ENCODE measurements around the gene KY. TPM values are rescaled to one million over a fixed set of nuclear protein-coding genes. Genes with fewer than 3 reads are reported as not detected.
A peak's percentile ranks its signal among the peaks of the same experiment; 100 is the strongest.

Gene KY
- total and polyA plus RNA-seq, 5 donors = 0.81 to 3.6 (median 1.9) TPM

DNA sequence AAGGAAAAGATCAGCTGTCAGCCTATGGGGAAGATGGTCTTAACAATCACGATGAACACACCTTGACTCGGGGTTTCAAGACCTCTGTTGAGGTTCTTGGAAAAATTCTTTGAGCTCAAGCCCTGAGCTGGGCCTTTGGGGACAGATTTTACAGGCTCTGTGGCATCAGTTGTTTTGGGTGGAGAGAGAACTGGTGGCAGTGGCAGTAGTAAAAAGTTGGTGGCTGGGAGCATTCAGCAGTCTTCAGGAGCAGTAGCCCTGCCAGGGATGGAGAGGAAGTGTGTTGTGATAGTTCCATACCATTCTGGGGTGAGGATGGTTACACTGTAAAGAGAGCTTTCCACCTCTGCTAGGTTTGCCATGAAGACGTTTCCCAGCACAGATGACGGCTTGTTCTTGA, 4.9 kb upstream of the KY start:
- H3K27me3 ChIP-seq (ENCODE audit: control insufficient read depth, insufficient read depth) = no peaks in the 10 kb centered on the region
- no peak overlapping the region for H3K4me3 ChIP-seq (ENCODE audit: low read length)
- DNase-seq (no peak), ATAC-seq (no peak)
- intact Hi-C loops (cut with DNase I) = no loop called here
- H3K9me3 ChIP-seq (ENCODE audit: control insufficient read depth, low read length) = no peaks in the 10 kb centered on the region
- WGBS = 85% methylated on average over 4 of the region's 4 CpGs
- H3K4me1 ChIP-seq (ENCODE audit: control insufficient read depth, insufficient read depth, low read length) = no peaks in the 10 kb centered on the region
- no peak overlapping the region for H3K27ac ChIP-seq (ENCODE audit: low read length)

- Histone ChIP-seq H3K4me3 (ENCODE audit: low read length) (no peak overlapping the region), H3K4me1 (ENCODE audit: control insufficient read depth, insufficient read depth, low read length) (no peaks in the 10 kb centered on the region), H3K27ac (ENCODE audit: low read length) (no peak overlapping the region), H3K9me3 (ENCODE audit: control insufficient read depth, low read length) (no peaks in the 10 kb centered on the region), H3K27me3 (ENCODE audit: control insufficient read depth, insufficient read depth) (no peaks in the 10 kb centered on the region)
- intact Hi-C loops (cut with DNase I) = no loop called here
- DNase-seq (no peak), ATAC-seq (no peak)
- 60% methylated on average over 1 of the region's 1 CpG for WGBS
Measured at GRCh38 chr3:134654031-134654430, 3.2 kb upstream of the KY start.

DNA sequence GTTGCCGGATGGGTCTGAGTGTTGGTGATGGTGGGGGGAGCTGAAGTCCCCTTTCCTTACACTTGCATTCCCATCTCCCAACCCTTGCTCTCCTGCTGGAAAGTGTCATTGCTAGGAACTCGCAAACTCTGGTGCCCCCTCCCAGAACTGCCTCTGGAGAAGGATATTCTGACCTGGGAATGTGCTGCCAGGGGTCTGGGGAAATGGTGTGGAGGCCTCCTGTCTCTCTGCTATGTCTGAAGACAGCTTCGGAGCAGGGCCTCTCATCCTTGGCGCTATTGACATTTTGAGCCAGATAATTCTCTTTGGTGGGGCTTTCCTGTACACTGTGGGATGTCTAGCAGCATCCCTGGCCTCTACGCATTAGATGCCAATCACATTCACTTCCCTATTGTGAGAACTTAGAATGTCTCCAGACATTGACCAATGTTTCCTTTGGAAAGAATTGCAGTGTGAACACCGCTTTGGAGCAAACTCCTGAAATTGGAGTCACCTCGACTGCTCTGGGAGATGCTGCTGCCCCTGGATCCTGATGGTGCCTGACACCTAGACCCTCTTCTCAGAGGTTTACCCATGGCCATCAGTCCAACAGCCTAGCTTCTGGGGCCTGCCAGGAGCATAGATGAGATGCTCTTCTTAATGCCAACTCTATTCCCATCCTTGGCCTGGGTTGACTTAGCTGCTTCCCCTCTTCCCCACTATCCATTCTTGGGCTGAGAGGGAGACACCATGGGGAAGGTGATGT, 2.2 kb upstream of the KY start:
- intact Hi-C loops (cut with DNase I) = no loop called here
- Histone ChIP-seq H3K27ac (ENCODE audit: low read length) (no peak overlapping the region), H3K4me1 (ENCODE audit: control insufficient read depth, insufficient read depth, low read length) (no peaks in the 10 kb centered on the region), H3K9me3 (ENCODE audit: control insufficient read depth, low read length) (no peaks in the 10 kb centered on the region), H3K4me3 (ENCODE audit: low read length) (no peak overlapping the region), H3K27me3 (ENCODE audit: control insufficient read depth, insufficient read depth) (no peaks in the 10 kb centered on the region)
- DNase-seq (no peak), ATAC-seq (no peak)
- 85% methylated on average over 7 of the region's 7 CpGs for WGBS

DNA sequence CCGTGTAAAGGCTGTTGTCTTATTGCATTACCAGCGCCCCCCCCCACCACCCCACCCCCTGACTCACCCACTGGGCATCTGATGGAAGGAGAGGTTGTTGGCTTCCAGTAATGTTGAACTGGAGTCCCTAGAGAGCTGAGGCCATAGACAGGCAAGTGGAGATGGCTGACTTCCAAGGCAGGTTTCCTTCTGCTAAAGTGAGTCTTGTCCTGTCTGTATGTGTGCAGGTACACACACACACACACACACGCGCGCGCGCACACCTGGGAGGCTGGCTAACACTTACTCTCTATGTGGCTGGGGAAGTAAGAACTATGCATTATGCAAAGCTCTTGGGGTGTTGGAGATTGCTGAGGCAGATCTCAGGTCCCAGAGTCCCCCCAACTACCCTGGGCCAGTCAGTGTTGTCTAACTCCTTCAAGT, 1.6 kb upstream of the KY start:
- ATAC-seq = no peak
- no peaks in the 10 kb centered on the region for H3K27me3 ChIP-seq (ENCODE audit: control insufficient read depth, insufficient read depth)
- DNase-seq = no peak
- intact Hi-C loops (cut with DNase I) = no loop called here
- no peak overlapping the region for H3K4me3 ChIP-seq (ENCODE audit: low read length)
- WGBS = 86% methylated on average over 7 of the region's 7 CpGs
- no peak overlapping the region for H3K27ac ChIP-seq (ENCODE audit: low read length)
- no peaks in the 10 kb centered on the region for H3K9me3 ChIP-seq (ENCODE audit: control insufficient read depth, low read length)
- no peaks in the 10 kb centered on the region for H3K4me1 ChIP-seq (ENCODE audit: control insufficient read depth, insufficient read depth, low read length)

GRCh38 chr3:134651347-134652041, 672 bp upstream of the KY start:
- Histone ChIP-seq H3K27me3 (ENCODE audit: control insufficient read depth, insufficient read depth) (no peaks in the 10 kb centered on the region), H3K9me3 (ENCODE audit: control insufficient read depth, low read length) (no peaks in the 10 kb centered on the region), H3K4me3 (ENCODE audit: low read length) (peak overlapping the region; percentile 0), H3K27ac (ENCODE audit: low read length) (peak overlapping the region; percentile 13), H3K4me1 (ENCODE audit: control insufficient read depth, insufficient read depth, low read length) (no peaks in the 10 kb centered on the region)
- WGBS = 11% methylated on average over 17 of the region's 17 CpGs
- ATAC-seq (peak; percentile 80 to 86), DNase-seq (peak in 2 of 3 donors; percentile 73 to 75)
- intact Hi-C loops (cut with DNase I) = no loop called here

DNA sequence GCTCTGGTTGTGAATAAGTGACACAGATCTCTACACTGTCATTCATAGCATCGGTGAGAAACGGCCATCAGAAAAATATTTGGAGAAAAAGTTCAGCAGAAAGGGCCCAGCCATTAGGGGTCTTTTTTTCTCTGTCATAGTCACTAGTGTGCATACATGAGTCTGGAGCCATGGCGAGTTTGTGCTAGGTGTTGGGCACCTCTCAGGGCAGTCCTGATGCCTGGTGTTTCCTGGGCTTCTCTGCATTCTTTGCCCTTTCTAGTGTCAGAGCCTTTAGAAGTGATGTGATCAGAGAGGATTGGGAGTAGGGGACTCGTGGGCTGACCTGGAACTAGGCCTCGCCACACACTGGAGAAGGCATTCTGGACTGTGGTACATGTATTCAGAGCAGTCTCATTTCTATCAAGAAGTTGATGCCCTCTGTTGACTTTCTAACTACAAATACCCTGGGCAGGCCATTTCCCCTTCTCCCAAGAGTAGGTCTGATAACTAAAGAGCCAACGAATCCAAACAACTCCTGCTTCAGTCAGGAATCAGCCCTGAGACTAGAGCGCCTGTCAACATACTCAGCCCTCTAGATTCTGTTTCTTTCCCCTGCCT, 1.6 kb downstream of the KY start:
- DNase-seq (no peak), ATAC-seq (no peak)
- intact Hi-C loops (cut with DNase I) = no loop called here
- H3K4me3 ChIP-seq (ENCODE audit: low read length) = no peak overlapping the region
- H3K27ac ChIP-seq (ENCODE audit: low read length) = no peak overlapping the region
- H3K4me1 ChIP-seq (ENCODE audit: control insufficient read depth, insufficient read depth, low read length) = no peaks in the 10 kb centered on the region
- H3K27me3 ChIP-seq (ENCODE audit: control insufficient read depth, insufficient read depth) = no peaks in the 10 kb centered on the region
- H3K9me3 ChIP-seq (ENCODE audit: control insufficient read depth, low read length) = no peaks in the 10 kb centered on the region
- WGBS = 81% methylated on average over 7 of the region's 7 CpGs

- no peak for ATAC-seq
- no peak overlapping the region for H3K27ac ChIP-seq (ENCODE audit: low read length)
- H3K4me3 ChIP-seq (ENCODE audit: low read length) = no peak overlapping the region
- no peaks in the 10 kb centered on the region for H3K4me1 ChIP-seq (ENCODE audit: control insufficient read depth, insufficient read depth, low read length)
- DNase-seq = no peak
- 92% methylated on average over 15 of the region's 15 CpGs for WGBS
- H3K9me3 ChIP-seq (ENCODE audit: control insufficient read depth, low read length) = no peaks in the 10 kb centered on the region
- no peaks in the 10 kb centered on the region for H3K27me3 ChIP-seq (ENCODE audit: control insufficient read depth, insufficient read depth)
- intact Hi-C loops (cut with DNase I) = no loop called here
Measured at GRCh38 chr3:134647902-134648760, 2.7 kb downstream of the KY start.

DNA sequence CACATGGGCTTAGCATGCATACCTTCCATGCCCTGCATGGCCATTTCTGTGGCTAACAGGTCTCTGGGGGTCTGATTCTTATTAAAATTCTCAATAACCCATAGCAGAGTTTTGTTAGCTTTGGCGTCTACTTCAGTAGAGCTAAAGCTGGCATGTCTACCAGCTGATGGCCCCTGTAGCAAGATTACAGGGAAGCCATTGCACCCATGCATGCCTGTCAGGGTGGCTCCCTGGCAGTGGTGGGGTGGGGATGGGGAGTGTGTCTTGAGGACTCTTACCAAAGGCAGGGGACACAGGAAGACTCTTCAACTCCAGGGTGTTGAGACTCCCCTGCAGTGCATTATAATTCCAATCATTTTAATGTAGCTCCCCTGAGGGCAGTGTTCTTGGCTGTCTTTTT, 4.7 kb downstream of the KY start:
- no peaks in the 10 kb centered on the region for H3K4me1 ChIP-seq (ENCODE audit: control insufficient read depth, insufficient read depth, low read length)
- no peak for ATAC-seq
- H3K27me3 ChIP-seq (ENCODE audit: control insufficient read depth, insufficient read depth) = no peaks in the 10 kb centered on the region
- intact Hi-C loops (cut with DNase I) = no loop called here
- H3K27ac ChIP-seq (ENCODE audit: low read length) = no peak overlapping the region
- DNase-seq = no peak
- whole genome bisulfite sequencing = 81% methylated on average over 1 of the region's 1 CpG
- no peaks in the 10 kb centered on the region for H3K9me3 ChIP-seq (ENCODE audit: control insufficient read depth, low read length)
- H3K4me3 ChIP-seq (ENCODE audit: low read length) = no peak overlapping the region

- intact Hi-C loops (cut with DNase I) = no loop called here
- Histone ChIP-seq H3K9me3 (ENCODE audit: control insufficient read depth, low read length) (no peaks in the 10 kb centered on the region), H3K27ac (ENCODE audit: low read length) (no peak overlapping the region), H3K27me3 (ENCODE audit: control insufficient read depth, insufficient read depth) (no peaks in the 10 kb centered on the region), H3K4me3 (ENCODE audit: low read length) (no peak overlapping the region), H3K4me1 (ENCODE audit: control insufficient read depth, insufficient read depth, low read length) (no peaks in the 10 kb centered on the region)
- DNase-seq = no peak
- no peak for ATAC-seq
- WGBS = 84% methylated on average over 5 of the region's 5 CpGs
Measured at GRCh38 chr3:134645515-134645914, 5.3 kb downstream of the KY start.

- intact Hi-C loops (cut with DNase I) = no loop called here
- peak overlapping the region; percentile 5 for H3K27ac ChIP-seq (ENCODE audit: low read length)
- no peaks in the 10 kb centered on the region for H3K9me3 ChIP-seq (ENCODE audit: control insufficient read depth, low read length)
- no peaks in the 10 kb centered on the region for H3K4me1 ChIP-seq (ENCODE audit: control insufficient read depth, insufficient read depth, low read length)
- WGBS = 52% methylated on average over 11 of the region's 11 CpGs
- ATAC-seq = peak; percentile 73 to 85
- no peaks in the 10 kb centered on the region for H3K27me3 ChIP-seq (ENCODE audit: control insufficient read depth, insufficient read depth)
- peak; percentile 26 to 71 (median 59) for DNase-seq
- no peak overlapping the region for H3K4me3 ChIP-seq (ENCODE audit: low read length)
Measured at GRCh38 chr3:134644731-134645514, 5.9 kb downstream of the KY start.
